ENCODE measurements around the gene KCNQ2. TPM values are rescaled to one million over a fixed set of nuclear protein-coding genes. Genes with fewer than 3 reads are reported as not detected.

Gene KCNQ2
- total and polyA plus RNA-seq, 10 of the 15 experiments (the other 5 are each of a cell fraction or from before 2014, with no cell fraction given) = 0.06 to 0.49 (median 0.26) TPM; not detected in 7

- H3K4me1 ChIP-seq (ENCODE audit: control insufficient read depth, insufficient read depth, low read length) = no peaks in the 10 kb centered on the region
- WGBS (ENCODE audit: insufficient coverage, insufficient replicate concordance, low lambda C conversion rate, missing lambda C conversion rate) = 24% methylated on average over 21 of the region's 21 CpGs
- H3K9me3 ChIP-seq (replicated peaks; ENCODE audit: control insufficient read depth, insufficient read depth, low read length) = no peaks in the 10 kb centered on the region
- no peak for TF ChIP-seq SIX5 (IDR thresholded peaks at IDR 0.05; ENCODE audit: low read depth, low read length, severe bottlenecking)
- TF ChIP-seq TCF3 (IDR thresholded peaks at IDR 0.05; ENCODE audit: borderline replicate concordance, insufficient read depth, low read depth, low read length) = no peak
- no peak for TF ChIP-seq CREM (IDR thresholded peaks at IDR 0.05; ENCODE audit: low read depth)
- no peak for TF ChIP-seq ZNF687 (IDR thresholded peaks at IDR 0.05)
- no peak for TF ChIP-seq EED (IDR thresholded peaks at IDR 0.05; ENCODE audit: low read depth)
- no peak for TF ChIP-seq SUZ12 (IDR thresholded peaks at IDR 0.05; ENCODE audit: unreplicated experiment)
- TF ChIP-seq HSF1 (IDR thresholded peaks at IDR 0.05; ENCODE audit: low read depth, low read length) = no peak
- no peak for TF ChIP-seq SP1 (IDR thresholded peaks at IDR 0.05; ENCODE audit: low read depth, low read length)
- TF ChIP-seq SREBF1 (IDR thresholded peaks at IDR 0.05; ENCODE audit: low read length) = no peak
- no peak for TF ChIP-seq RCOR1 (conservative IDR thresholded peaks at IDR 0.05; ENCODE audit: low read depth, low read length)
- no peak for TF ChIP-seq CHD4 (IDR thresholded peaks at IDR 0.05)
- TF ChIP-seq POLR2A (IDR thresholded peaks at IDR 0.05; ENCODE audit: low read depth, low read length) = no peak
- TF ChIP-seq TBL1XR1 (IDR thresholded peaks at IDR 0.05; ENCODE audit: low read depth, low read length) = no peak
- ChIA-PET POLR2A (no interaction called here), RAD21 (ENCODE audit: unreplicated experiment) (no interaction called here), SMC1A (ENCODE audit: uncharacterized antibody, unreplicated experiment) (no interaction called here), CTCF (interaction anchor here (0.7 kb wide), 1 partner anchor 8 kb away, joined by 5 read pairs; no protein-coding TSS in a partner anchor)
- H3K36me3 ChIP-seq (ENCODE audit: control insufficient read depth in 2 of 2, insufficient read depth in 2 of 2, low read length in 1 of 2) = no peaks in the 10 kb centered on the region
- no peak overlapping the region for H3K27ac ChIP-seq (ENCODE audit: control insufficient read depth, insufficient read depth)
- H3K9ac ChIP-seq (ENCODE audit: control insufficient read depth, insufficient read depth, low read length) = no peak overlapping the region
- intact Hi-C loops (cut with micrococcal nuclease; ENCODE audit: unreplicated experiment) = no loop called here
- no peak overlapping the region for H3K4me2 ChIP-seq (ENCODE audit: control insufficient read depth, insufficient read depth)
- no peaks in the 10 kb centered on the region for H3K79me2 ChIP-seq (ENCODE audit: control insufficient read depth, insufficient read depth, low read length)
- DNase-seq (ENCODE audit: low read depth, low spot score) (no peak), ATAC-seq (no peak), FAIRE-seq (no peak)
- no peaks in the 10 kb centered on the region; a peak in 2 of 4 replicates for H3K27me3 ChIP-seq (replicated peaks in 1 of 2; ENCODE audit: control insufficient read depth in 2 of 2, insufficient read depth in 2 of 2, low read length in 1 of 2)
- H4K20me1 ChIP-seq (ENCODE audit: control insufficient read depth, insufficient read depth) = no peaks in the 10 kb centered on the region
- no TSS peak for BruUV-seq (replicated peaks)
- H2AFZ ChIP-seq (ENCODE audit: control insufficient read depth, low read depth, low read length) = no peak overlapping the region
- in situ Hi-C loops (cut with MboI) = no loop called here
- no peak overlapping the region for H3K4me3 ChIP-seq
These were observed 4.7 kb upstream of the KCNQ2 start for GRCh38 chr20:63477061-63477616.
